ENCODE data around the gene CD40LG. TPM values are rescaled to one million over a fixed set of nuclear protein-coding genes. Genes with fewer than 3 reads are reported as not detected.

CD40LG gene
- total RNA-seq, 1 donor from 2014 or later: not detected

- no peaks in the 10 kb centered on the region for H3K36me3 ChIP-seq (ENCODE audit: control insufficient read depth, insufficient read depth, low read length)
Observed at GRCh38 chrX:136616987-136617685, 30.8 kb upstream of the CD40LG start.

GRCh38 chrX:136619899-136620505 is 28.0 kb upstream of the CD40LG start:
- DNase-seq (ENCODE audit: low read depth): no peak
- TF ChIP-seq CTCF (IDR thresholded peaks at IDR 0.05; ENCODE audit: insufficient read depth, low read length, poor library complexity, severe bottlenecking): no peak
- Histone ChIP-seq H3K36me3 (ENCODE audit: control insufficient read depth, insufficient read depth, low read length) (no peaks in the 10 kb centered on the region), H3K4me3 (ENCODE audit: low read depth, low read length) (no peak overlapping the region), H3K27me3 (ENCODE audit: control insufficient read depth, insufficient read depth, low read length) (no peaks in the 10 kb centered on the region)

More at GRCh38 chrX:136616987-136617685, 30.8 kb upstream of the CD40LG start:
- DNase-seq (ENCODE audit: low read depth): no peak
- no peak overlapping the region for H3K4me3 ChIP-seq (ENCODE audit: low read depth, low read length)
- no peak for TF ChIP-seq CTCF (IDR thresholded peaks at IDR 0.05; ENCODE audit: insufficient read depth, low read length, poor library complexity, severe bottlenecking)
- no peaks in the 10 kb centered on the region for H3K27me3 ChIP-seq (ENCODE audit: control insufficient read depth, insufficient read depth, low read length)

GRCh38 chrX:136620780-136621179 is 27.2 kb upstream of the CD40LG start:
- DNase-seq (ENCODE audit: low read depth): no peak
- TF ChIP-seq CTCF (IDR thresholded peaks at IDR 0.05; ENCODE audit: insufficient read depth, low read length, poor library complexity, severe bottlenecking): no peak
- Histone ChIP-seq H3K36me3 (ENCODE audit: control insufficient read depth, insufficient read depth, low read length) (no peaks in the 10 kb centered on the region), H3K27me3 (ENCODE audit: control insufficient read depth, insufficient read depth, low read length) (no peaks in the 10 kb centered on the region), H3K4me3 (ENCODE audit: low read depth, low read length) (no peak overlapping the region)

GRCh38 chrX:136622568-136622967 is 25.4 kb upstream of the CD40LG start:
- no peak for DNase-seq (ENCODE audit: low read depth)
- no peak overlapping the region for H3K4me3 ChIP-seq (ENCODE audit: low read depth, low read length)
- no peaks in the 10 kb centered on the region for H3K36me3 ChIP-seq (ENCODE audit: control insufficient read depth, insufficient read depth, low read length)
- no peaks in the 10 kb centered on the region for H3K27me3 ChIP-seq (ENCODE audit: control insufficient read depth, insufficient read depth, low read length)
- TF ChIP-seq CTCF (IDR thresholded peaks at IDR 0.05; ENCODE audit: insufficient read depth, low read length, poor library complexity, severe bottlenecking): no peak

- no peak for TF ChIP-seq CTCF (IDR thresholded peaks at IDR 0.05; ENCODE audit: insufficient read depth, low read length, poor library complexity, severe bottlenecking)
- H3K27me3 ChIP-seq (ENCODE audit: control insufficient read depth, insufficient read depth, low read length): no peaks in the 10 kb centered on the region
- H3K36me3 ChIP-seq (ENCODE audit: control insufficient read depth, insufficient read depth, low read length): no peaks in the 10 kb centered on the region
- no peak for DNase-seq (ENCODE audit: low read depth)
- no peak overlapping the region for H3K4me3 ChIP-seq (ENCODE audit: low read depth, low read length)
Observed at GRCh38 chrX:136623396-136623795, 24.6 kb upstream of the CD40LG start.
